ENCODE results near the gene KAZN.

Gene KAZN

GRCh38 chr1:15104768-15105167 lies 506.3 kb downstream of the KAZN start:
- TF ChIP-seq CTCF (IDR thresholded peaks at IDR 0.05; ENCODE audit: insufficient read depth, missing control alignments): no peak
- FAIRE-seq (no peak), DNase-seq (ENCODE audit: insufficient read length, low spot score) (no peak)

GRCh38 chr1:15106608-15107007 lies 508.1 kb downstream of the KAZN start:
- FAIRE-seq (no peak), DNase-seq (ENCODE audit: insufficient read length, low spot score) (no peak)
- no peak for TF ChIP-seq CTCF (IDR thresholded peaks at IDR 0.05; ENCODE audit: insufficient read depth, missing control alignments)

GRCh38 chr1:15107058-15107687 lies 508.7 kb downstream of the KAZN start:
- no peak for FAIRE-seq
- no peak for TF ChIP-seq CTCF (IDR thresholded peaks at IDR 0.05; ENCODE audit: insufficient read depth, missing control alignments)
- no peak for DNase-seq (ENCODE audit: insufficient read length, low spot score)

GRCh38 chr1:15107911-15108310 lies 509.4 kb downstream of the KAZN start:
- DNase-seq (ENCODE audit: insufficient read length, low spot score) (no peak), FAIRE-seq (no peak)
- TF ChIP-seq CTCF (IDR thresholded peaks at IDR 0.05; ENCODE audit: insufficient read depth, missing control alignments): no peak

GRCh38 chr1:15110128-15110866 lies 511.8 kb downstream of the KAZN start:
- TF ChIP-seq CTCF (IDR thresholded peaks at IDR 0.05; ENCODE audit: insufficient read depth, missing control alignments): no peak

GRCh38 chr1:15110867-15111230 lies 512.4 kb downstream of the KAZN start:
- DNase-seq (ENCODE audit: insufficient read length, low spot score): no peak
- FAIRE-seq: no peak
- TF ChIP-seq CTCF (IDR thresholded peaks at IDR 0.05; ENCODE audit: insufficient read depth, missing control alignments): no peak

More at GRCh38 chr1:15110128-15110866, 511.8 kb downstream of the KAZN start:
- FAIRE-seq (no peak), DNase-seq (ENCODE audit: insufficient read length, low spot score) (no peak)

GRCh38 chr1:15113146-15113545 lies 514.7 kb downstream of the KAZN start:
- no peak for DNase-seq (ENCODE audit: insufficient read length, low spot score)
- FAIRE-seq: no peak
- no peak for TF ChIP-seq CTCF (IDR thresholded peaks at IDR 0.05; ENCODE audit: insufficient read depth, missing control alignments)
